ENCODE data around the gene LCN9.

GRCh38 chr9:135665795-135666189, 2.7 kb downstream of the LCN9 start:
- TF ChIP-seq, protein P1, sequence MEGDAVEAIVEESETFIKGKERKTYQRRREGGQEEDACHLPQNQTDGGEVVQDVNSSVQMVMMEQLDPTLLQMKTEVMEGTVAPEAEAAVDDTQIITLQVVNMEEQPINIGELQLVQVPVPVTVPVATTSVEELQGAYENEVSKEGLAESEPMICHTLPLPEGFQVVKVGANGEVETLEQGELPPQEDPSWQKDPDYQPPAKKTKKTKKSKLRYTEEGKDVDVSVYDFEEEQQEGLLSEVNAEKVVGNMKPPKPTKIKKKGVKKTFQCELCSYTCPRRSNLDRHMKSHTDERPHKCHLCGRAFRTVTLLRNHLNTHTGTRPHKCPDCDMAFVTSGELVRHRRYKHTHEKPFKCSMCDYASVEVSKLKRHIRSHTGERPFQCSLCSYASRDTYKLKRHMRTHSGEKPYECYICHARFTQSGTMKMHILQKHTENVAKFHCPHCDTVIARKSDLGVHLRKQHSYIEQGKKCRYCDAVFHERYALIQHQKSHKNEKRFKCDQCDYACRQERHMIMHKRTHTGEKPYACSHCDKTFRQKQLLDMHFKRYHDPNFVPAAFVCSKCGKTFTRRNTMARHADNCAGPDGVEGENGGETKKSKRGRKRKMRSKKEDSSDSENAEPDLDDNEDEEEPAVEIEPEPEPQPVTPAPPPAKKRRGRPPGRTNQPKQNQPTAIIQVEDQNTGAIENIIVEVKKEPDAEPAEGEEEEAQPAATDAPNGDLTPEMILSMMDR (conservative IDR thresholded peaks at IDR 0.05 in 1 of 2, IDR thresholded peaks at IDR 0.05 in 1 of 2; ENCODE audit: extremely low read depth in 1 of 2, insufficient read depth in 1 of 2, low read depth in 1 of 2, low read length in 2 of 2), result no peak
- TF ChIP-seq EZH2 (IDR thresholded peaks at IDR 0.05; ENCODE audit: borderline replicate concordance, low read length), result no peak

All from mammary epithelial cell (primary cell).